A549 treated with RU486 at 1 μM for 4 hours (cell line): ENCODE measurements around the gene ADGRL2. TPM values are rescaled to one million over a fixed set of nuclear protein-coding genes. Genes with fewer than 3 reads are reported as not detected.

ENCODE experiments used
- total RNA-seq: library from RNA; stranded (reverse); fragments of 200-300 nt; extraction: Qiagen RNA extraction; gene quantifications from 5 replicates; pipeline ENCODE4 v1.2.3, GENCODE V29; 2022; ENCODE audit warnings: low read depth

The ADGRL2 gene
- 8.1 to 15.7 TPM (median 13.7 TPM) in 5 replicates for total RNA-seq

DNA sequence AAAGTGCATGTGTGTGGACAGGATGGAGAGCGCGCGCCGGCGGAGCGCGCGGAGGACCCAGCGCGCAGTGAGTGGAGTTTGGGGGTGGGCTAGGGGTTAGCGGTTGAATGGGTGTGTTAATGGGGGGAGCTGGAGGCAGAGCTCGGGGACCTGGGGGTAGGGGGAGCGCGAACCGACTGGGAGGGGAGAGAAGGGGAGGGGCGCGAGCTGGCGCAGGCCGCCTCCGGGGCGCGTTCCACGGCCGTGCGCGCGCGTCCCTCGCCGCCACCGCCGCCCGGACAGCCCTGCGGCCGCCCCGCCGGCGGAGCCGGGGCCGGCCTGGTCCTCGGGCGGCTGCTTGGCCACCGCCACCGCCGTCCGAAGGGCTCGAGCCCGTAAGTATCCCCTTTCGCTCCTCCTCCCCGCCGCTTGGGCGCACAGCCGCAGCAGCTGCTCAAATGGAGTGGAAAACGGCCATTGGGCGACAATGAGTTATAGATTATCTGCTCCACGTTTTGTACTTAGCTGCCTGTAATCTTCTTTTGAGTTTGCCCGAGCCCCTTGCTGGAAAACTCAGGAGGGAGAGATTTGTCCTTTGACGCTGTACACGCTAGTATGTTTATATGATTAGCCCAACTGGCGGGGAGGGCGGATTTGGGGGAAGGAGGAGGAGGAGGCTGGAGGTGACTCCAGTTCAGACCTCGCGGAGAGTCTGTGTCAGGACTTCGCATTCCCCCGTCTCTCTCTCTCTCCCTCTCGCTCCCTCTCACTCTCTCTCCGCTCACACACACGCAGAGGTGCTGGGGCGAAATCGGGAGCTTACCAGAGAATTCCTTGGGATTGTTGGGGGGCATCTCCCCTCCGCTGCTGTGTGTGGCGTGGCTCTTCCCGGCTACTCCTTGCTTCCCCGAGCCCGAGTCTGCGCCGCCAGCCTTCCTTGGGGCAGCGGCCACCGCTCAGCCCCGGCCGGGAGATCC, at the start of gene ADGRL2:
TSS of gene ADGRL2 (plus strand) at position 240 of the 956 bp plus-strand sequence. CDS start 36,051 bp downstream, outside the sequence.

